Heart right ventricle (tissue), 16 donors: ENCODE results near the gene TSEN34. TPM values are rescaled to one million over a fixed set of nuclear protein-coding genes. Genes with fewer than 3 reads are reported as not detected.
"Not testable (repeated sequence)": the region's sequence is repeated elsewhere in the genome, so short reads cannot be mapped to it uniquely, and the experiment has no call there.

ENCODE experiments used
- ATAC-seq, 8 donors: fragments of 200-7000 bp; cut with Tn5 transposase; one replicate each; pipeline ENCODE4 v1.9.1; 2020; ENCODE audit warnings: mild to moderate bottlenecking in 8 of 8, moderate library complexity in 8 of 8, moderate number of reproducible peaks in 1 of 8
- DNase-seq, 2 donors: peaks; one replicate each; pipeline ENCODE4 v3.0.0-alpha.2; 2020
- H3K27ac ChIP-seq, 10 donors: fragments of 200-600 bp; sonication (generic) in 2 of 10; one replicate each; pipeline versions ENCODE4 v1.5.0 to v1.8.0; 2020 to 2022; ENCODE audit warnings: mild to moderate bottlenecking in 3 of 10
- H3K27me3 ChIP-seq, 7 donors: fragments of 200-600 bp; one replicate each; pipeline ENCODE4 v1.8.0; 2021 to 2022; ENCODE audit warnings: mild to moderate bottlenecking in 2 of 7
- H3K36me3 ChIP-seq, 9 donors: fragments of 200-600 bp; sonication (generic) in 1 of 9; one replicate each; pipeline versions ENCODE4 v1.5.0 to v1.8.0; 2020 to 2022; ENCODE audit warnings: mild to moderate bottlenecking in 2 of 9
- H3K4me1 ChIP-seq, 9 donors: fragments of 200-600 bp; sonication (generic) in 1 of 9; one replicate each; pipeline versions ENCODE4 v1.5.0 to v1.8.0; 2020 to 2022; ENCODE audit warnings: mild to moderate bottlenecking in 4 of 9
- H3K4me3 ChIP-seq, 10 donors: fragments of 200-600 bp; sonication (generic) in 2 of 10; one replicate each; pipeline versions ENCODE4 v1.5.0 to v1.8.0; 2020 to 2022; ENCODE audit warnings: mild to moderate bottlenecking in 7 of 10, moderate library complexity in 2 of 10
- H3K9me3 ChIP-seq, 11 donors: fragments of 200-600 bp in 10 of 11; sonication (generic) in 2 of 11; one replicate each; pipeline versions ENCODE4 v1.5.0 to v1.8.0; 2013 to 2022; ENCODE audit warnings: mild to moderate bottlenecking in 2 of 11, control low read depth in 1 of 11, moderate library complexity in 1 of 11
- CTCF ChIP-seq, 9 donors: fragments of 200-600 bp; sonication (generic) in 2 of 9; IDR thresholded peaks; one replicate each; pipeline versions ENCODE4 v1.5.0 to v1.8.0; 2021 to 2022; ENCODE audit warnings: antibody characterized with exemption in 9 of 9, mild to moderate bottlenecking in 5 of 9, moderate library complexity in 1 of 9
- WGBS, 2 donors: extraction: QIAGEN DNeasy Blood & Tissue Kit; methylation state at CpG; one replicate each; pipeline ENCODE4 v1.1.7; 2013; ENCODE audit warnings: inconsistent platforms in 1 of 2; 5-methylcytosine and 5-hydroxymethylcytosine counted together
- intact Hi-C, 10 donors: fragments of 100-400 bp; cut with DNase I; formaldehyde crosslinking; loops; one replicate each; pipeline versions ENCODE4 v1.11.1 to v1.14.2; 2022
- polyA plus RNA-seq, 2 donors: library from polyadenylated mRNA; stranded (reverse); fragments of 200-250 nt; gene quantifications; one replicate each; pipeline ENCODE4 v1.2.3, GENCODE V29; 2013
- total RNA-seq, 10 donors: library from RNA; stranded (reverse); fragmentation: NEBNext Ultra II Directional in 3 of 10; extraction: Animal tissue kit (Norgen Biotek cat#: 25700) in 3 of 10; gene quantifications; one replicate each; pipeline versions ENCODE4 v1.2.1 to v1.2.4, GENCODE V29; 2021 to 2023
- donor health status: Arrhythmogenic right ventricular cardiomyopathy.
- donor health status: ischemic (EF 13 %, LVEDD 7.1; RV severe dilation, severe dysfunction).
- donor health status: healthy with polysubstance abuse.
- donor health status: DM: no; HTN: yes; CAD: no.
- donor health status: DM: no; HTN: no; CAD: no.
- donor health status: ischemic (EF 25% LVEDD 6.9; RV normal size, moderate dysfunction).
- donor health status: ischemic (EF 25% LVEDD 5.7; RV mildly dilated, moderate dysfunction).
- donor health status: healthy.
- donor health status: DM: yes; HTN: yes; CAD: no.
- donor health status: Ischemic cardiomyopathy.
- donor health status: ischemic (EF 35%, LVEDD 5.7; RV mildly dilated, moderate dysfunction).
- donor health status: nonischemic (EF 11% LVEDD 7.7; RV severe dilation, severe dysfunction).
- donor health status: DM: yes; HTN: yes; CAD: no.
- donor health status: PGD.
- donor health status: ischemic (EF 29% LVEDD 5.4; RV normal size, mild dysfunction).
- donor health status: nonischemic (EF 23%, LVEDD 6.1; RV moderate dilation, normal function).

TSEN34 gene
- total and polyA plus RNA-seq, 12 donors: 5.6 to 38.0 (median 19.3) TPM

- no peak for TF ChIP-seq CTCF (IDR thresholded peaks at IDR 0.05)
- Histone ChIP-seq H3K4me3 (no peak overlapping the region), H3K4me1 (peaks cover 0 to 8% (median 0%) of the 10 kb centered on the region in 9 donors), H3K36me3 (peaks cover 0 to 33% (median 0%) of the 10 kb centered on the region in 9 donors), H3K27ac (no peak overlapping the region), H3K27me3 (peaks cover 0 to 16% (median 13%) of the 10 kb centered on the region in 7 donors), H3K9me3 (no peaks in the 10 kb centered on the region)
- DNase-seq: no peak
- ATAC-seq: no peak
- intact Hi-C loops: loop anchor here in 1 of 10 donors (2.0 kb wide), 1 partner anchor 23 kb away; no protein-coding TSS in a partner anchor
- WGBS, 2 donors: 76 to 80% methylated on average over 8 of the region's 8 CpGs
Measured at GRCh38 chr19:54218259-54218658, 27.2 kb downstream of the TSEN34 start.

GRCh38 chr19:54218960-54219661, 28.0 kb downstream of the TSEN34 start:
- Histone ChIP-seq H3K9me3 (no peaks in the 10 kb centered on the region), H3K4me1 (peaks cover 0 to 14% (median 0%) of the 10 kb centered on the region in 9 donors), H3K36me3 (peaks cover 0 to 33% (median 0%) of the 10 kb centered on the region in 9 donors), H3K27ac (no peak overlapping the region), H3K27me3 (peaks cover 0 to 24% (median 18%) of the 10 kb centered on the region in 7 donors), H3K4me3 (no peak overlapping the region)
- ATAC-seq (no peak), DNase-seq (no peak)
- TF ChIP-seq CTCF (IDR thresholded peaks at IDR 0.05): no peak
- intact Hi-C loops: loop anchor here in 1 of 10 donors (2.0 kb wide), 1 partner anchor 22 kb away; no protein-coding TSS in a partner anchor
- 88 to 92% methylated on average over 26 to 27 of the region's 27 CpGs for WGBS, 2 donors

GRCh38 chr19:54219702-54220101, 28.6 kb downstream of the TSEN34 start:
- not testable (repeated sequence) for H3K4me3 ChIP-seq, DNase-seq, ATAC-seq, H3K27ac ChIP-seq, H3K9me3 ChIP-seq
- intact Hi-C loops: loop anchor here in 1 of 10 donors (2.0 kb wide), 1 partner anchor 21 kb away; no protein-coding TSS in a partner anchor
- Histone ChIP-seq H3K4me1 (peaks cover 0 to 14% (median 0%) of the 10 kb centered on the region in 9 donors), H3K27me3 (peaks cover 0 to 27% (median 18%) of the 10 kb centered on the region in 7 donors), H3K36me3 (peaks cover 0 to 33% (median 0%) of the 10 kb centered on the region in 9 donors)
- WGBS, 2 donors: 78 to 92% methylated on average over 1 to 5 of the region's 5 CpGs

DNA sequence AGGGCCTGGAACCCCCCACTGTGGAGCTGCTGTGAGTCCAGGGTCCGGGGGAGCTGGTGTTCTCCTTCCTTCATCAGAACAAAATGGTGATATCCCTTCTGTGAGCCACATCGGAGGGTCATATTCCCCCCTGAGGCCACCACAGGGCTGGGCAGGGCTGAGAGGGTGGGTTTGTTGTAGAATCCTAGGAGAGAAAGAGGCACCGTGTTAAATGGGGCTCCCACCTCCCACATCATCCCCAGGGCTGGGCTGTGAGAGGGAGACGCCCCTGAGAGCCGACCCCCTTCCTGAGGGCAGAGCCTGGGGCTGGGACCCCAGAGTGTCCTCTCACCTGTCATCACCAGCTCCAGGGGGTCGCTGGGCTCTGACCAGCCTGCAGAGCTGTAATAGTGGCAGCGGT, 30.8 kb downstream of the TSEN34 start:
- Histone ChIP-seq H3K4me3 (peak overlapping the region in 1 of 10 donors; percentile 51), H3K36me3 (peaks cover 0 to 22% (median 0%) of the 10 kb centered on the region in 9 donors), H3K27me3 (peaks cover 0 to 37% (median 20%) of the 10 kb centered on the region in 7 donors), H3K27ac (peak overlapping the region in 2 of 10 donors; percentile 70 to 91), H3K4me1 (peaks cover 0 to 14% (median 0%) of the 10 kb centered on the region in 9 donors)
- ATAC-seq: peak in 1 of 8 donors; percentile 3
- not testable (repeated sequence) for DNase-seq, H3K9me3 ChIP-seq
- intact Hi-C loops: loop anchor here in 3 of 10 donors (2.0 kb wide), 2 partner anchors 23 to 25 kb away; no protein-coding TSS in a partner anchor
- 55 to 75% methylated on average over 3 to 6 of the region's 7 CpGs for WGBS, 2 donors

DNA sequence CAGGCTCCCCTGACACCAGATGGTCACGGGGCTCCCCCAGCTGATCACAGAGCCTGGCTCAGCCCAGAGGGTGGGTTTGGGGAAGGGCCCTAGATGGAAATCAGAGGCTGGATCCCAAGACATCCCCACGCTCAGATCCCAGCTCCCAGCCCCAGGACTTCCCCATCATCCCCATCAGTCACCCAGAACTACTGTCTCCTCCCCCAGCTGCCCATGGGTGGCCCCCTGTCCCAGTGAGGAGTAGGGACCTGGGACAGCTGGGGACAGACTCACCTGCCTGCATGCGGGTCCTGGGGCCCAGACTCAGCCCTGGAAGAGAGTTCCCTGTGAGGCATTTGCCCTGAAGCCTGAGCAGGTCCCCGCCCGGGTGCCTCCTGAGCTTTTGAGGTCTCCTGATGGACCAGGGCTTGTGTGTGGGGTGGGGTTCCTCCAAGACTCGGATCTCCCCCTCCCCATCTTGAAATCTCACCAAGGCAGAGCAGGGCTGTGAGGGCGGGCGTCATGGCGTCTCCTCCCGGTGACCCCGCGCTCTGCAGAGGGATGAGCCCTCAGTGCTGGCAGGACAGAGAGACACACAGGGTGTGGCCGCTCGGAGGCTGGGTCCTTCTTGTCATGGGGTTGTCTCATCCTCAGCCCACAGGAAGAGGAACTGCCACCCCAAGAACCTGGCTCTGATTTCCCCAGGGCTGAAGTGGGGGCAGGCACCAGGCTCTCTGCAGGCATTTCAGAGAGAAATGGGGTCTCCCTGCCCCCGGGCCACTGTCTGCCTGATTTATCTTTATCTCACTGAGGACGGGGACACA, 31.6 kb downstream of the TSEN34 start, which contains the start of gene LILRB3:
Gene LILRB3 (minus strand): TSS at position 534 of the 803 bp plus-strand sequence. CDS start 31 bp downstream, at position 503.
- intact Hi-C loops: loop anchor here in 3 of 10 donors (2.0 kb wide), 2 partner anchors 22 to 24 kb away; no protein-coding TSS in a partner anchor
- DNase-seq (peak in 1 of 2 donors; percentile 31), ATAC-seq (peak; percentile 52 to 83 (median 70))

DNA sequence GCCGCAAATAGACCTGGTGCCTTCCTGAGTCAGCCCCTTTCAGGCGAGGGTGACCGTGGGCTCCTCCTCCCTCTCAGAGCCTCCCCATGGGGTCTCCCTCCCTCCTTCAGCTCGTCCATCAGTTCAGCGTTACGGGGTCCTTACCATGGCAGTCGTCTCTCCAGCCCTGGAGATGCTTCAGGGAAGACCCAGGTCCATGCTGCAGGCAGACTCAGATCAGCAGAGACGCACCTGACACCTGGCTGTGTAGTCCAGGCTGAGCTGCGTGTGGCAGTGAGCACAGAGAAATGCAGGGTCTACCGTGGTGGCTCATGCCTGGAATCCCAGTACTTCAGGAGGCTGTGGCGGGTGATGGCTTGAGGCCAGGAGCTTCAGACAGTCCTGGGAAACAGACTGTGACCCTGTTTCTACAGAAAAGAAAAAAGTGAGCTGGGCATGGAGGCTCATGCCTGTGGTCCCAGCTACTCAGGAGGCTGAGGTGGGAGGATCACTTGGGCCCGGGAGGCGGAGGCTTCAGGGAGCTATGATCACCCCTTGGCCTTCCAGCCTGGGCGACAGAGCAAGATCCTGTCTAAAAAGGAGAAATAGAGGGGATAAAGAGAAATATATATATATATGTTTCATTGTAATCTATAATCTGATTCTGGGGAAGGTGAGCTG, 32.3 kb downstream of the TSEN34 start:
- Histone ChIP-seq H3K4me3 (peak overlapping the region in 1 of 10 donors; percentile 51), H3K4me1 (peaks cover 0 to 14% (median 0%) of the 10 kb centered on the region in 9 donors), H3K36me3 (peaks cover 0 to 10% (median 0%) of the 10 kb centered on the region in 9 donors), H3K27ac (peak overlapping the region in 2 of 10 donors; percentile 70 to 91), H3K27me3 (peaks cover 0 to 48% (median 23%) of the 10 kb centered on the region in 7 donors)
- WGBS, 2 donors: 37 to 40% methylated on average over 14 of the region's 14 CpGs
- not testable (repeated sequence) for H3K9me3 ChIP-seq, DNase-seq
- intact Hi-C loops: loop anchor here in 3 of 10 donors (2.0 kb wide), 2 partner anchors 21 to 23 kb away; no protein-coding TSS in a partner anchor
- peak in 6 of 8 donors; percentile 12 to 40 (median 22) for ATAC-seq

More for the DNA sequence above, 31.6 kb downstream of the TSEN34 start, which contains the start of gene LILRB3:
- H3K27ac ChIP-seq: peak within 1 kb of the TSS in 3 of 10 donors; percentile 31 to 91 (median 70)
- peaks cover 0 to 17% (median 0%) of the 10 kb centered on the region in 9 donors for H3K36me3 ChIP-seq
- peaks cover 0 to 43% (median 23%) of the 10 kb centered on the region in 7 donors for H3K27me3 ChIP-seq
- peaks cover 0 to 14% (median 0%) of the 10 kb centered on the region in 9 donors for H3K4me1 ChIP-seq
- H3K4me3 ChIP-seq: peak within 1 kb of the TSS in 6 of 10 donors; percentile 2 to 51 (median 23)
- H3K9me3 ChIP-seq: not testable (repeated sequence)
- 62 to 63% methylated on average over 13 to 16 of the region's 16 CpGs for WGBS, 2 donors

GRCh38 chr19:54223937-54224281, 32.8 kb downstream of the TSEN34 start:
- ATAC-seq: peak in 3 of 8 donors; percentile 20 to 44 (median 23)
- DNase-seq, H3K9me3 ChIP-seq, H3K4me3 ChIP-seq, H3K36me3 ChIP-seq: not testable (repeated sequence)
- Histone ChIP-seq H3K27ac (peak overlapping the region in 1 of 10 donors; percentile 91), H3K4me1 (peaks cover 0 to 14% (median 0%) of the 10 kb centered on the region in 9 donors), H3K27me3 (peaks cover 0 to 48% (median 23%) of the 10 kb centered on the region in 7 donors)
- 38 to 46% methylated on average over 5 of the region's 5 CpGs for WGBS, 2 donors
- intact Hi-C loops: loop anchor here in 3 of 10 donors (2.0 kb wide), 2 partner anchors 21 to 23 kb away; no protein-coding TSS in a partner anchor
